HG02943 (cell line): Measurements from ENCODE around the gene CNTROB.

ENCODE experiments used
- ATAC-seq: cut with Tn5 transposase; IDR thresholded peaks from one replicate; pipeline ENCODE4 v1.9.1; 2021; ENCODE audit warnings: mild to moderate bottlenecking, low read depth, moderate library complexity; ENCODE audit not compliant: unreplicated experiment

CNTROB gene

GRCh38 chr17:7903154-7904103 lies 28.6 kb upstream of the CNTROB start:
- ATAC-seq, result no peak

- ATAC-seq, result no peak
Measured at GRCh38 chr17:7909089-7909488, 22.9 kb upstream of the CNTROB start.

GRCh38 chr17:7910281-7910680 lies 21.7 kb upstream of the CNTROB start:
- ATAC-seq, result no peak

- no peak for ATAC-seq
Measured at GRCh38 chr17:7910711-7911110, 21.3 kb upstream of the CNTROB start.

GRCh38 chr17:7911116-7911515 lies 20.9 kb upstream of the CNTROB start:
- ATAC-seq, result no peak

- no peak for ATAC-seq
Measured at GRCh38 chr17:7912927-7913524, 19.0 kb upstream of the CNTROB start.

GRCh38 chr17:7915179-7915610 lies 16.8 kb upstream of the CNTROB start:
- no peak for ATAC-seq

GRCh38 chr17:7915611-7916384 lies 16.2 kb upstream of the CNTROB start, which contains the start of gene RNF227:
Gene RNF227 (minus strand): TSS chr17:7916289. CDS start chr17:7916195, 94 bp downstream.
- ATAC-seq, result peak; percentile 74

GRCh38 chr17:7916385-7916682 lies 15.7 kb upstream of the CNTROB start:
- no peak for ATAC-seq

GRCh38 chr17:7916808-7917207 lies 15.2 kb upstream of the CNTROB start:
- no peak for ATAC-seq

- no peak for ATAC-seq
Measured at GRCh38 chr17:7922269-7922844, 9.6 kb upstream of the CNTROB start.

GRCh38 chr17:7922845-7923628 lies 9.0 kb upstream of the CNTROB start:
- no peak for ATAC-seq

GRCh38 chr17:7927596-7927995 lies 4.4 kb upstream of the CNTROB start:
- ATAC-seq, result no peak

- ATAC-seq, result no peak
Measured at GRCh38 chr17:7929158-7930023, 2.6 kb upstream of the CNTROB start, which contains the start of gene KCNAB3. Gene KCNAB3 (minus strand): TSS chr17:7929856. CDS start chr17:7929435, 421 bp downstream.

GRCh38 chr17:7930841-7931631 lies 970 bp upstream of the CNTROB start:
- ATAC-seq, result no peak

GRCh38 chr17:7932483-7932891 lies 481 bp downstream of the CNTROB start:
- ATAC-seq, result peak; percentile 14

GRCh38 chr17:7932949-7933348 lies 943 bp downstream of the CNTROB start:
- no peak for ATAC-seq

GRCh38 chr17:7935859-7936258 lies 3.9 kb downstream of the CNTROB start:
- ATAC-seq, result no peak
